ENCODE measurements around the gene BCL2L11. TPM values are rescaled to one million over a fixed set of nuclear protein-coding genes. Genes with fewer than 3 reads are reported as not detected.

BCL2L11 gene
- total and polyA plus RNA-seq, 11 donors, result 1.9 to 16.2 (median 6.9) TPM

- no peak for ATAC-seq
- H3K27me3 ChIP-seq, result no peaks in the 10 kb centered on the region
- H3K4me3 ChIP-seq, result no peak overlapping the region
- no peak overlapping the region for H3K27ac ChIP-seq
- TF ChIP-seq POLR2A (IDR thresholded peaks at IDR 0.05) (no peak), CTCF (IDR thresholded peaks at IDR 0.05) (no peak)
- H3K9me3 ChIP-seq, result no peaks in the 10 kb centered on the region
- no peaks in the 10 kb centered on the region for H3K36me3 ChIP-seq
- H3K4me1 ChIP-seq, result no peaks in the 10 kb centered on the region
- WGBS, 4 donors, result 67 to 100% (median 92%) methylated on average over 1 of the region's 1 CpG
- intact Hi-C loops (cut with DNase I), result no loop called here
- DNase-seq, result no peak
These were observed 72.2 kb downstream of the BCL2L11 start for GRCh38 chr2:111192776-111193368.

GRCh38 chr2:111194835-111195621 is 74.3 kb downstream of the BCL2L11 start:
- TF ChIP-seq POLR2A (IDR thresholded peaks at IDR 0.05) (no peak), CTCF (IDR thresholded peaks at IDR 0.05) (no peak)
- Histone ChIP-seq H3K4me3 (no peak overlapping the region), H3K36me3 (no peaks in the 10 kb centered on the region), H3K27ac (no peak overlapping the region), H3K9me3 (no peaks in the 10 kb centered on the region), H3K4me1 (no peaks in the 10 kb centered on the region), H3K27me3 (no peaks in the 10 kb centered on the region)
- no peak for ATAC-seq
- DNase-seq, result no peak
- WGBS, 4 donors, result 92 to 94% (median 94%) methylated on average over 8 of the region's 8 CpGs
- intact Hi-C loops (cut with DNase I), result no loop called here

- Histone ChIP-seq H3K27me3 (no peaks in the 10 kb centered on the region), H3K4me3 (no peak overlapping the region), H3K9me3 (no peaks in the 10 kb centered on the region), H3K27ac (no peak overlapping the region), H3K36me3 (no peaks in the 10 kb centered on the region), H3K4me1 (no peaks in the 10 kb centered on the region)
- TF ChIP-seq POLR2A (IDR thresholded peaks at IDR 0.05), result no peak
- TF ChIP-seq CTCF (IDR thresholded peaks at IDR 0.05), result no peak
- intact Hi-C loops (cut with DNase I), result no loop called here
- 74 to 85% (median 81%) methylated on average over 7 of the region's 7 CpGs for WGBS, 4 donors
- DNase-seq (no peak), ATAC-seq (no peak)
These were observed 75.7 kb downstream of the BCL2L11 start for GRCh38 chr2:111196435-111196834.

- intact Hi-C loops (cut with DNase I), result no loop called here
- DNase-seq, result no peak
- no peaks in the 10 kb centered on the region for H3K27me3 ChIP-seq
- 83 to 97% (median 93%) methylated on average over 8 to 9 of the region's 9 CpGs for WGBS, 4 donors
- no peaks in the 10 kb centered on the region for H3K9me3 ChIP-seq
- no peaks in the 10 kb centered on the region for H3K36me3 ChIP-seq
- H3K27ac ChIP-seq, result no peak overlapping the region
- no peak for ATAC-seq
- TF ChIP-seq CTCF (IDR thresholded peaks at IDR 0.05), result no peak
- TF ChIP-seq POLR2A (IDR thresholded peaks at IDR 0.05), result no peak
- H3K4me1 ChIP-seq, result no peaks in the 10 kb centered on the region
- no peak overlapping the region for H3K4me3 ChIP-seq
These were observed 78.0 kb downstream of the BCL2L11 start for GRCh38 chr2:111198701-111199100.

Measured in heart left ventricle (tissue), 16 donors.